NCI-H2196 treated with DMSO at 0.1 percent for 48 hours (cell line): ENCODE measurements around the gene TIMM50.
"Not testable (repeated sequence)": the region's sequence is repeated elsewhere in the genome, so short reads cannot be mapped to it uniquely, and the experiment has no call there.

ENCODE experiments used
- DNase-seq: peaks from one replicate; lab custom pipeline; 2025; ENCODE audit not compliant: unreplicated experiment; lab: John Stamatoyannopoulos, UW

The TIMM50 gene

GRCh38 chr19:39469036-39469435 is 11.6 kb upstream of the TIMM50 start:
- DNase-seq: no peak

- DNase-seq: no peak
Measured at GRCh38 chr19:39469567-39469966, 11.1 kb upstream of the TIMM50 start.

DNA sequence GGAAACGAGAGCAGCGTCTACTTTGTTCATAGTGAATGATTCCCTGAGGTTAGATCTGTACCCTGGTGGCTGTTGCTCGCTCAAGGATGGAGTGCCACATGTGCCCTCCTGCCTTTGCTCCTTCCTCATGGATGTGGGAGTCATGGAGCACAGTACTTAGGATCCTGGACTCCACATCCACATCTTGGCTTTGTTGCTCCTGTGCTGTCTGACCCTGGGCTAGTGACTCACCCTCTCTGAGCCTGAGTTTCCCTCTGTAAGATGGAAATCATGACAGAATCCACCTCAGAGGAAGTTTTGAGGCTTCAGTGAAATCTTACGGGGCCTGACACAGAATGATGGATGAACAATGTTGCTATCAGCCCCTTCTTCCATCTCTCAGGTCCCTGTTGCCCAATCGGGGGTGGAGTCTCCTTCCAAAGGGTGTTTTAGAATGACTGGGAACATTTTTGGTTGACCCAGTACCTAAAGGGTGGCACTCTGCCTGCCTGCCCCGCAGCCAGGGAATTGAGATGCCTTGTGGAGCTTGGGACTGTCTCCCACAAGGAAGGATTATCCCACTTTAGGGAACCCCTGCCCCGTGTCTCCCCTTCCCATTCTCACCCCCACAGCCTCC is 9.8 kb upstream of the TIMM50 start:
- DNase-seq: no peak

DNA sequence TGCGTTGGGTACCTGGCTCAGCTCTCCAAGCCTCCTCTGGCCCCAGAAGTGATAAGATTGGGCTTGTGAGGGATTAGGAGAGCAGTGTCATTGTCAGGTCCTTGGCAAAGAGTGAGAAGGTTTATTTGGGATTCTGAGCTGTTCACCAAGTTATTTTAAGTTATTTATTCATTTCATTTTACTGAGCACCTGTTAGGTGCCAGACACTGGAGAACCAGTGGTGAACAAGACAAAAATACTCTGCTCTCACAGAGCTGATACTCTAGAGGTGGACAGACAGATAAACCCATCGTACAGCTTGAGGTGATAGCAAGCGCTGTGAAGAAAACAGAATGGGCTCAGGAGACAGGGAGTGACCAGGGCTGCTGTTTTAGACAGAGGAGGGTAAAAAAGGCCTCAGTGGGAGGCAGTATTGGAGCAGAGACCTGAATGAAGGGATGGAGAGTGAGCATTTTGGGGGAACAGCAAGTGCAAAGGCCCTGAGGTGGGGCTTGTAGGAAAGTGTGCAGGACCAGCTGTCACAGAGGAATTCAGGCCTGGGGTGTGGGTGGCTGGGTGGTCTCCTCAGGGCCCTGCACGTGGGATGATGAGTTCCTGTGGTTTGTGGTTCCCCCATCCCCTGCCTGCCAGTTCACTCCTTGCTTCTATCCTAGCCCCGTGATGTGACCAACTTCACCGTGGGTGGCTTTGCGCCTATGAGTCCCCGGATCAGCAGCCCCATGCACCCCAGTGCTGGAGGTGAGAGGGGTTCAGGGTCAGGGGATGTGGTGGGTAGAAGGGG is 8.7 kb upstream of the TIMM50 start:
- no peak for DNase-seq

GRCh38 chr19:39472746-39473442 is 7.7 kb upstream of the TIMM50 start:
- no peak for DNase-seq

GRCh38 chr19:39473443-39473960 is 7.1 kb upstream of the TIMM50 start:
- DNase-seq: no peak

DNA sequence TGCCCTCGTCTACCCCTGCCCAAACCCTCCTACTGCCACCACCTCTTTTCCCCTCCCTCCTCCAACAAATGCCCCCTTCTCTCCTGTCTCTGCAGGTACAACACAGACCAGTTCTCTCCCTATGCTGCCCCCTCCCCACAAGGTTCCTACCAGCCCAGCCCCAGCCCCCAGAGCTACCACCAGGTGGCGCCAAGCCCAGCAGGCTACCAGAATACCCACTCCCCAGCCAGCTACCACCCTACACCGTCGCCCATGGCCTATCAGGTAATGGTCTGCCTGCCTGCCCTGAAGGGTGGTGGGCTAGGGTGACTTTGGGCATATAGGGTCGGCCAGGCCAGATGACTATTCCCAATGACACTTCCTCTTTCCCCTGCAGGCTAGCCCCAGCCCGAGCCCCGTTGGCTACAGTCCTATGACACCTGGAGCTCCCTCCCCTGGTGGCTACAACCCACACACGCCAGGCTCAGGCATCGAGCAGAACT is 6.5 kb upstream of the TIMM50 start:
- peak; percentile 15 for DNase-seq

DNA sequence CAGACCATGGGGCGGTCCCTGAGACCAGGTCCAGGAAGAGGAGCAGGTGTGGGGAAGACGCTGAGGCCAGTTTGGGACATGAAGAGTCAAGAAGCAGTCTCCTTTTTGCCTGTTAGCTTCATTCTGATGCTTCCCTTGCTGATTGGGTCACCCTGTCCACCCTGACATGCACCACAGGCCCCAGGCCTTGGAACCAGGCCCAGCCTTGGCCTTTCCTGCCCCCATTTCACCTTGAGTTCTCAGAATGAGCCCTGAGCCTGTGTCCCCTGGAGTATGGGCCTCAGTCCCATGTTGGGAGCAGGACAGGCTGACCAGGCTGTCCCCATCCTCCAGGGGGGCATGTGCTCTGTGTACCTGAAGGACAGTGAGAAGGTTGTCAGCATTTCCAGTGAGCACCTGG is 4.9 kb upstream of the TIMM50 start:
- DNase-seq: no peak

DNA sequence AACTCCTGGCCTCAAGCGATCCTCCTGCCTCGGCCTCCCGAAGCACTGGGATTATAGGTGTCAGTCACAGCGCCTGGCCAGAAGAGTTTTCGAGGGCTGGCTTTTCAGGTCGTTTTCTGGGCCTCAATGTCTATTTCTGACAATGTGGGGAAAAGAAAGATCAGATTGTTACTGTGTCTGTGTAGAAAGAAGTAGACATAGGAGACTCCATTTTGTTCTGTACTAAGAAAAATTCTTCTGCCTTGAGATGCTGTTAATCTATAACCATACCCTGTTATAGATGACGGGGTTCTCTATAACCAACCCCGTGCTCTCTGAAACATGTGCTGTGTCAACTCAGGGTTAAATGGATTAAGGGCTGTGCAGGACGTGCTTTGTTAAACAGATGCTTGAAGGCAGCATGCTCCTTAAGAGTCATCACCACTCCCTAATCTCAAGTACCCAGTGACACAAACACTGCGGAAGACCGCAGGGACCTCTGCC is 1.3 kb upstream of the TIMM50 start:
- not testable (repeated sequence) for DNase-seq

DNA sequence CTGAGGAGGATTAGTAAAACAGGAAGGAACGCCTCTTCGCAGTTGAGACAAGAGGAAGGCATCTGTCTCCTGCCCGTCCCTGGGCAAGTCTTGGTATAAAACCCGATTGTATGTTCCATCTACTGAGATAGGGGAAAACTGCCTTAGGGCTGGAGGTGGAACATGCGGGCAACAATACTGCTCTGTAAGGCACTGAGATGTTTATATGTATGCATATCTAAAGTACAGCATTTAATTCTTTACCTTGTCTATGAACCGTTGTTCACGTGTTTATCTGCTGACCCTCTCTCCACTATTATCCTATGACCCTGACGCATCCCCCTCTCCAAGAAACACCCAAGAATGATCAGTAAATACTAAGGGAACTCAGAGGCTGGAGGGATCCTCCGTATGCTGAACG is 722 bp upstream of the TIMM50 start:
- no peak for DNase-seq

GRCh38 chr19:39481229-39481545 is 549 bp downstream of the TIMM50 start:
- no peak for DNase-seq

DNA sequence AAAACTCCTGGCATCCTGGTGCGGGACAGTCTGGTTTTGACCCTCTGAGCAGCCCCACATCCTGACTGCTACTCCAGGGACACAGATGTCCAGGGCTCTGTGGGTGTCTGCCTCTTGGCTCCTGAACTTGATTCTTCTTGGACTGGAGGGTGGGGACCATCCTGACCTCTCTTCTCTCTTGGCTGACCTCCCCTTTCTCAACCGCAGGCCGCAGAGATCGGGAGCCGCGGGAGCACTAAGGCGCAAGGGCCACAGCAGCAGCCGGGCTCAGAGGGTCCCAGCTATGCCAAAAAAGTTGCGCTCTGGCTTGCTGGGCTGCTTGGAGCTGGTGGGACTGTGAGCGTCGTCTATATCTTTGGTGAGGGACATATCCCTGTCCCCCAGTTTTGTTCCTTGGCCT is 1.0 kb downstream of the TIMM50 start:
- DNase-seq: no peak

GRCh38 chr19:39483141-39483540 is 2.5 kb downstream of the TIMM50 start:
- no peak for DNase-seq

GRCh38 chr19:39489756-39490155 is 9.1 kb downstream of the TIMM50 start:
- DNase-seq: no peak

GRCh38 chr19:39492225-39492624 is 11.6 kb downstream of the TIMM50 start:
- DNase-seq: no peak

- DNase-seq: no peak
Measured at GRCh38 chr19:39492788-39493187, 12.2 kb downstream of the TIMM50 start.

- no peak for DNase-seq
Measured at GRCh38 chr19:39494661-39495060, 14.0 kb downstream of the TIMM50 start.

GRCh38 chr19:39496063-39496462 is 15.4 kb downstream of the TIMM50 start:
- DNase-seq: no peak

- no peak for DNase-seq
Measured at GRCh38 chr19:39497701-39497995, 17.0 kb downstream of the TIMM50 start.

- DNase-seq: peak; percentile 86
Measured at GRCh38 chr19:39497996-39498797, 17.6 kb downstream of the TIMM50 start.
